GM12864 (cell line): ENCODE results near the gene HM13.
"Not testable (repeated sequence)": the region's sequence is repeated elsewhere in the genome, so short reads cannot be mapped to it uniquely, and the experiment has no call there.

Experiments used
- DNase-seq: peaks from one replicate; pipeline ENCODE4 v3.0.0-alpha.2; 2011; ENCODE audit warnings: low read depth
- H3K4me3 ChIP-seq: 2 replicates; pipeline ENCODE4 v1.5.1; 2011; ENCODE audit warnings: mild to moderate bottlenecking, low read depth, low read length, control low read depth
- CTCF ChIP-seq: IDR thresholded peaks from 2 replicates; pipeline ENCODE4 v1.5.1; 2011; ENCODE audit warnings: low read depth, mild to moderate bottlenecking, moderate library complexity, low read length, control low read depth, inconsistent platforms; ENCODE audit errors: missing control alignments

The HM13 gene

DNA sequence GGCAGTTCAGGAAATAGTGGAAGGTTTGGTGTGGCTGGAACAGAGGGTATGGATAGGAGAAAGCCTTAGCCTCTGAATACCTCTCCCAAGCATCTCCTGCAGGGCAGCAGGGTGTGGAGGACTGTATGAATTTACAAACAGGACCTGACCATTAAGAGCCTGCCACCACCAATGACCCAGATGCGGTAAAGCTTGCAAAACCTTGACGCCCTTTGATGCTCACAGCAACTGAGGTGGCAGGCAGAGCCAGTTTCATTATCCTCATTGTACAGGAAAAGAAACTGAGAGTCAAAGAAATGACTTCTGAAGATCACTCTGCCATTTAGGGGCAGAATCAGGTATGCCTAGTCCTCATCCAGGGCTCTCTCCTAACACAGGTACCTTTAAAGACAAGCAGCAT is 2.4 kb downstream of the HM13 start:
- no peak for DNase-seq
- peak overlapping the region; percentile 83; the same call in 1 of the 2 replicates for H3K4me3 ChIP-seq
- TF ChIP-seq CTCF, result no peak

DNA sequence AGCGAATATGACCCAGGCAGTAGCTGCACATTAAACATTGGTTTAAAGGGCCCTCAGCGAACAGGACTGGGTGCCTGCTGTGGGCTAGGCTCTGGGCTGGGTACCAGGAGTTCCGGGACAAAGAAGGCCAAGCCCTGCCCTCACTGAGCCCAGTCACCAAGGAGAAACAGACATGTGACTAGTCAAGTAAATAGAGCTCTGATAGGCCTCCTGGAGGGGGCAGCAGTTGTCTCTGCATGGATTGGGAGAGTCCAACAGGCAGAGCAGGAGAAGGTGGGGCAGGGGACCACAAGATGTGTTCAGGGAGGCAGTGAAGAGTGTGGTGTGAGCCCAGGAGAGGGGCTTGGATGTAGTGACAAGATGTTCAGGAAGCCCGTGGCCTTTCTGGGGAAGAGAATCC is 3.1 kb downstream of the HM13 start:
- no peak for TF ChIP-seq CTCF
- no peak overlapping the region for H3K4me3 ChIP-seq
- DNase-seq, result no peak

GRCh38 chr20:31521267-31521666 is 7.0 kb downstream of the HM13 start:
- DNase-seq, H3K4me3 ChIP-seq: not testable (repeated sequence)

GRCh38 chr20:31522731-31523130 is 8.5 kb downstream of the HM13 start:
- DNase-seq, result no peak
- TF ChIP-seq CTCF, result no peak
- no peak overlapping the region for H3K4me3 ChIP-seq

DNA sequence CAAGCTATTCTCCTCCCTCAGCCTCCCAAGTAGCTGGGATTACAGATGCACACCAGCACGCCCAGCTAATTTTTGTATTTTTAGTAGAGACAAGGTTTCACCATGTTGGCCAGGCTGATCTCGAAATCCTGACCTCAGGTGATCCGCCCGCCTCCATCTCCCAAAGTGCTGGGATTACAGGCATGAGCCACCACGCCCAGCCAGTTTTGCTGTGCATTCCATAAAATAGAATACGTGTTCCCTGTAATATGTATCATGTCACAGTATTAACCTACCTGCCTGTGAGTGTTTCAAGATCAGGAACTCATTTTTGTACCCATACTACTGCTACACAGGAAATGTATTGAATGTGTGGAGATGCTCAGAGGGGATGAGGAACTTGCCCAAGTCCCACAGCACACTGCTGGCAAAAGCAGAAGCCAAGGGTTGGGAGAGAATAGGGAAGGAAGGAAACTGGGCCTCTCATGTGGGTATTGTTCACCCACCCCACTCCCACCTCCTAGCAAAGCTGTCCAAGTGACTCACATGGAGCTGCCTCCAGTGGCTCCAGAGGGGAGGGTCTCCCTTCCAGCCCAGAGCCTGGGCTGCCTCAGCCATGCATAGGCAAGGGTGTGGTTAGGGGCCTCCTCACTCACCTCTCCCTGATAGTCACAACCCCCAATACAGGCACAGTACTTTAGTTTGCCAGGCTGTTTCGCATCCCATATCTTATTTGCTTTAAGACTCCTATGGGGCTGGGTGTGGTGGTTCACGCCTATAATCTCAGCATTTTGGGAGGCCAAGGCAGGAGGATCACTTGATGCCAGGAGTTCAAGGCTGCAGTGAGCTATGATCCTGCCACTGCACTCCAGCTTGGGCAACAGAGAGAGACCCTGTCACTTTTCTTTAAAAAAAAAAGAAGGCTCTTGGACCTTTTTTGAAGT is 9.4 kb downstream of the HM13 start:
- H3K4me3 ChIP-seq, result no peak overlapping the region
- TF ChIP-seq CTCF, result no peak
- no peak for DNase-seq

DNA sequence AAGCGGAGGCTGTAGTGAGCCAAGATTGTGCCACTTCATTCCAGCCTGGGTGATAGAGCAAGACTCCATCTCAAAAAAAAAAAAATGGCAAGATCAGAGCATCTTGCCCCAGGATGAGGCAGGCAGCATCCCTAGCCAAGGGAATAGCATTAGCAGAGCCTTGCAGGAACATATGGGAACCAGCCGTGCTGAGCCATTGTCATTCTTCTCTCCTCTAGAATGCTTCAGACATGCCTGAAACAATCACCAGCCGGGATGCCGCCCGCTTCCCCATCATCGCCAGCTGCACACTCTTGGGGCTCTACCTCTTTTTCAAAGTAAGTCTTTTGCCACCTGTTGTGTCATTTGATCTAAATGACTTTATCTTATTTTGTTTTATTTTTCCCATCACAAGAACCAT is 13.0 kb downstream of the HM13 start:
- no peak for TF ChIP-seq CTCF
- H3K4me3 ChIP-seq, result no peak overlapping the region
- DNase-seq, result no peak

DNA sequence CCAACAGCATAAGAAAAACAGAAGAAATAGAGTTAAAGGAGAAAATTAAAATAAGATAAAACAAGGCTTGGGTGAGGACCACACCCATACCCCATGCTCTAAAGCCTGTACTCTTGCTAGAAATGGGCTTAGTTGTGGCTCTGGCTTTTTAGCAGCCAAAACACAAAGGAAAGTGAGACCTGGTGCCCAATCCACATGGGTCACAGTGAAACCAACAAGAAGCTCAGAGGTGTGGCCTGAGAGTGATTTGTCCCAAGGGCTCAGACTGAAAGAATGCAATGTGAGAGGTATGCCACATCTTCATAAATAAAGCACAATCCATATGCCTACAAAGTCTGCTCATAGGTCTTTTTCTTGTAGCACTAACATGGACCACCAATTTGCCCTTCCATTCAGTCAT is 21.1 kb downstream of the HM13 start:
- no peak for TF ChIP-seq CTCF
- no peak for DNase-seq
- H3K4me3 ChIP-seq, result no peak overlapping the region
